Head of caudate nucleus (tissue), 42 donors: ENCODE data around the gene RAB40A.
A peak's percentile ranks its signal among the peaks of the same experiment; 100 is the strongest.

Experiments used
- DNase-seq, 42 donors: peaks; one replicate each; pipeline versions ENCODE4 v3.0.0 to v3.0.0-alpha.2; 2020 to 2021; ENCODE audit warnings: mixed read lengths in 7 of 42
- intact Hi-C: fragments of 100-400 bp; cut with DNase I; formaldehyde crosslinking; loops from one replicate; pipeline ENCODE4 v1.15.0; 2022

Gene RAB40A, protein sequence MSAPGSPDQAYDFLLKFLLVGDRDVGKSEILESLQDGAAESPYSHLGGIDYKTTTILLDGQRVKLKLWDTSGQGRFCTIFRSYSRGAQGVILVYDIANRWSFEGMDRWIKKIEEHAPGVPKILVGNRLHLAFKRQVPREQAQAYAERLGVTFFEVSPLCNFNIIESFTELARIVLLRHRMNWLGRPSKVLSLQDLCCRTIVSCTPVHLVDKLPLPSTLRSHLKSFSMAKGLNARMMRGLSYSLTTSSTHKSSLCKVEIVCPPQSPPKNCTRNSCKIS

GRCh38 chrX:103519389-103519788 lies at the start of gene RAB40A:
RAB40A (minus strand) TSS chrX:103519489; CDS start chrX:103500756, 18,733 bp downstream.
- no peak for DNase-seq
- intact Hi-C loops = no loop called here

GRCh38 chrX:103565752-103566151 lies 46.5 kb upstream of the RAB40A start:
- DNase-seq = no peak
- intact Hi-C loops = no loop called here

- intact Hi-C loops = no loop called here
- no peak for DNase-seq
Observed at GRCh38 chrX:103565197-103565596, 45.9 kb upstream of the RAB40A start.

DNA sequence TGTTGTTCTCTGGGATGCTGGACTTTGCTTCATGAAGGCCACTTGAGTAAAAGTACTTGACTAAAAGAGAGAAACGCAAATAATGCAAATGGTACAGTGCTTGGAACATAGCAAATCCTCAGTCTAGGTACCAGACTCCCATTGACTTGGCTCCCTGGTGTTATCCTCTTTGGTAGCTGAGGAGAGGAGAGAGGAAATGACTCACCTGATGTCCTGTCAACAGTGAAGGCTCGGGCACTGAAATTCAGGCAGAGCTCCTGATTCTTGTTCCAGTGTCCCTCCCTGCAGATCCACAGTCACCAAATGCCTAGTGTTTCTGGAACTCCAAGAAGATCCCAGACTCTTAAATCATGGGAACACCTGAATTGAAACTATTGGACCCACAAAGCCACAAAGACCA lies 43.5 kb upstream of the RAB40A start:
- intact Hi-C loops = no loop called here
- DNase-seq = no peak

- no peak for DNase-seq
- intact Hi-C loops = no loop called here
Observed at GRCh38 chrX:103560256-103560655, 41.0 kb upstream of the RAB40A start.

DNA sequence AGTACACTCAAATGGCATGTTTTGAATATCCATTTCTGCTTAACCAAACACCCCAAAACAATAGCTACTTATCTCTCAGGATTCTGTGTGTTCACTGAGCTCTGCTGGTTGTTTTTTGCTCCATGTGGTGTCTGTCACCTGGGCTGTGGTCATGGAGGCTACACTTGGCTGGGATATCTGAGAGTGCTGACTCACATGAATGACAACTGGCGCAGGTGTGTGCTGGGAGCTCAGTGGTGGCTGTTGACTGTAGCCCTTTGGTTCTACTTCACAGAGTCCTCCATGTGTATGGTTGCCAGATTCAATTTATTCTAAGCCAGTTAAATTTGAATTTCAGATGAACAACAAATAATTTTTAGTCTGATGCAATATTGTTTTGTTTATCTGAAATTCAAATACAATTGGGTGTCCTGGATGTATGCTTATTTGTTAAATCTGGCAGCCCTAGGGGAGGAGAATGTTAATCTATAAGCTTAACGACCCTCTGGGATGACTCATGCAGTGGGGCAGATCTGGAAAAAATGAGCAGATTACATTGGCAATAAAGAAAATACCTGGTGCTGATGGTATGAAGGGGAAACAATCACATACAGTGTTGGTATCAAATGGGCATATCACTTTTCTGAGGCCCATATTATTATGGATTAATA lies 37.8 kb upstream of the RAB40A start:
- no peak for DNase-seq

GRCh38 chrX:103554687-103555424 lies 35.6 kb upstream of the RAB40A start:
- intact Hi-C loops = no loop called here
- DNase-seq = peak; percentile 24 to 87 (median 71)

More for the DNA sequence above, 37.8 kb upstream of the RAB40A start:
- intact Hi-C loops = no loop called here

- intact Hi-C loops = no loop called here
- no peak for DNase-seq
Observed at GRCh38 chrX:103552236-103552635, 32.9 kb upstream of the RAB40A start.

GRCh38 chrX:103550415-103551051 lies 31.2 kb upstream of the RAB40A start:
- intact Hi-C loops = no loop called here
- no peak for DNase-seq

DNA sequence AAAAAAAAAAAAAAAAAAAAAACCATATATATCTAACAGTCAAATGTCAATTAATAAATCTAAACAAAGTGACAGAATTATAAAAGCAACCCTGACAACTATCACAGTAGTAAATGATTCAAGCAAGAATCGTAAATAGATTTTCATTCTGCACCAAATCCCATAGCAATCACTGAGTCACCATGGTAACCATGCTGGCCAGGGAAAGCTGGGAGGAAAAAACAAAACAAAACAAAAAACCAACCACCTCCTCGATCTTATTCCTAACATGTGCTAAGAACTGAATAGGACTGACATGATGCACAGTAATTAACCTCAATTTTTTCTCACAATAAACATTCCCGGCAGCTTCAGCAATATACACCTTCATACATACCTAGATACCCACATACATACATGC lies 30.6 kb upstream of the RAB40A start:
- intact Hi-C loops = no loop called here
- no peak for DNase-seq

- intact Hi-C loops = no loop called here
Observed at GRCh38 chrX:103540145-103540544, 20.9 kb upstream of the RAB40A start.

GRCh38 chrX:103539695-103540094 lies 20.4 kb upstream of the RAB40A start:
- DNase-seq = no peak
- intact Hi-C loops = loop anchor here (10.0 kb wide), 1 partner anchor 275 kb away; no protein-coding TSS in a partner anchor

More at GRCh38 chrX:103540145-103540544, 20.9 kb upstream of the RAB40A start:
- DNase-seq = no peak

DNA sequence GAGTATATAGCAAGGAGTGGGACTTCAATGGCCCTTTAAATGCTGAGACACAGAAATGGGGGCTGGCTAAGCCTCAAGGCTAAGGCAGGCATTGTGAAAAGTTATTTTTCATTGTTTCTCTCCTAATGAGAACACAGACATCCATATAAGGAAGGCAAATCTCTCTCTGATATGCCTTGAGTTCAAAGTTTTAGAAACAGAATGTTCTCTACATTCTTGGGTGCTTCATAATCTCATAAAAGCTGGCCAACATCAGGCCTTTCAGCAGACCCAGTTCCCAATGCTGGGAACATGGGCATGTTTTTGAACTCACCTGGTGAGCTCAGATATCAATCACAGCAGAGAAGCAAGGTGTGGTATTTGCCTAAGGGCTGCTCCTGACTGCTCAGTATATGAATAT lies 19.4 kb upstream of the RAB40A start:
- intact Hi-C loops = loop anchor here (10.0 kb wide), 1 partner anchor 276 kb away; no protein-coding TSS in a partner anchor
- no peak for DNase-seq

DNA sequence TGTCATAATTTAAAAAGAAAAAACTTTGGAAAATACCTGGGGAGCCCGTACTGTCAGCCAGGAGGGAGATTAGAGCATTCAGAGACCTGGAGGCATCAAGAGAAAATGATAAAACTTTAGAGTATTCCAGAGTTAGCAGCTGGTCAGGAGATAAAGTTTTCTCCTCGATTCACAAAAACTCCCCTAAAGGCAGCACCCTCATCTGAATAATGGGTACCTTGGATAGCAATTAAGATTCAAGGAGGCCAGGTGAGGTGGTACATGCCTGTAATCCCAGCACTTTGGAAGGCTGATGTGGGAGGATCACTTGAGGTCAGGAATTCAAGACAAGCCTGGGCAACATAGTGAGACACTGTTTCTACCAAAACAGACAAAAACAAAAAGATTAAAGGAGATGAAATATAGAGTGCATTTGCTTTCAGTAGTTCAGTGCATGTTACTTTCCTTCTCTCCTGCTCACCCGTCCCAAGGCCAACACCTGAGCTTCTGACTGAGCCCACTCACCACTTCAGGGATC lies 18.6 kb upstream of the RAB40A start:
- intact Hi-C loops = loop anchor here (10.0 kb wide), 1 partner anchor 277 kb away; no protein-coding TSS in a partner anchor
- DNase-seq = no peak

DNA sequence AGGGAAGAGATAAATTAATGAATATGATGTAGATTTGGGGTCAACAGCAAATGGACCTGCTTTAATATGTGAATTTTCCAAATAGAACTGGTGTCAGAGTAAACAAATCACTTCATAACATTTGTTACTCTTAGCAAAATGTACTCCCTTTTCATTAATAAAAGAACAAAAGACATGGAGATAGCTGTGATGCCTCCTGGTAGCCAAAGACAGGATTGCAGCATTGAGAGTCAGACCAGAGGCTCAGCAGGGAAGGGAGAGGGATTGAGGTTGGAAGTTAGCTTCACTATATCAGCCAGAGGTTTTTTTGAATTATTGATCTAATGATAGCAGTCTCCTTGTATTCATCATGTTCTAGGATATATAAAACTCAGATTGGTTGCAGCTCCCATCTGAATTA lies 17.4 kb upstream of the RAB40A start:
- intact Hi-C loops = loop anchor here (10.0 kb wide), 1 partner anchor 278 kb away; no protein-coding TSS in a partner anchor
- no peak for DNase-seq

GRCh38 chrX:103536071-103536470 lies 16.8 kb upstream of the RAB40A start:
- intact Hi-C loops = loop anchor here (10.0 kb wide), 1 partner anchor 279 kb away; no protein-coding TSS in a partner anchor

DNA sequence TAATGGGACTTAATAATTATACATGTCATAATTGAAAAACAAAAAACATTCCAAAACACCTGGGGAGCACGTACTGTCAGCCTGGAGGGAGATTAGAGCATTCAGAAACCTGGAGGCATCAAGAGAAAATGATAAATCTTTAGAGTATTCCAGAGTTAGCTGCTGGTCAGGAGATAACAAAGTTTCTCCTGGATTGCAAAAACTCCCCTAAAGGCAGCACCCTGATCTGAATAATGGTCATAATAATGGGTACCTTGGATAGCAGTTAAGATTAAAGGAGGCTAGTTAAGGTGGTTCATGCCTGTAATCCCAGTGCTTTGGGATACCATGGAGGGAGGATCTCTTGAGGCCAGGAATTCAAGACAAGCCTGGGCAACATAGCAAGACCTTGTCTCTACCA lies 15.9 kb upstream of the RAB40A start:
- DNase-seq = no peak
- intact Hi-C loops = loop anchor here (10.0 kb wide), 1 partner anchor 280 kb away; no protein-coding TSS in a partner anchor

More at GRCh38 chrX:103536071-103536470, 16.8 kb upstream of the RAB40A start:
- DNase-seq = no peak

DNA sequence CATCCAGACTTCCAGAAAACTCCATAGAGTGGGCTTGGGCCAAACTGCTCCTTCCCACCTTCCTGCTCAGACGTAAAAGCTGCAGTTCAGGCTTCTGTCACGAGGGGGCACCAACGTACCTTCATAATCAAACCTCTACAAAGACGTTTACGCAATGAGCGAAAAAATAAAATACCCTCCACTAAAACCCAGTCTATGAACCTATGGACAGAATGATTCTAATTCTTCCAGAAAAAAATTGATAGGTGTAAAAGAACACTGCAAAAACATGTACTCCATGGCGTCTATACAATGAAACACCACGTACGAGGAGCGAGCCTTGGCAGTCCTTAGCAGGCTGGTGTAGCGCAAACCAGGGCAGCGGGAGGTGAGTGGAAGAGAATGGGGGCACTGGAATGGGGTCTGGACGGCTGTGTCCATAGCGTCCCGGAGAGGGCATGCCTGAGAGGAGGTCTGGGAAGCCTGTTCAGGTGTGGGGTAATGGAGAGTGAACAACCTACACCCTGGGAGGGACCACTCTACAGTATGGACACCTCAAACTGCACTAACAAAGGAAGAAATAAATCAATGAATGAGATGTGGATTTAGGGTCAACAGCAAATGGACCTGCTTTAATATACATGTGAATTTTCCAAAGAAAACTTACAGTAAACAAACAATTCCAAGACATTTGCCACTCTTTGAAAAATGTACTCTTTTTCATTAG lies 14.4 kb upstream of the RAB40A start:
- peak; percentile 19 to 93 (median 82) for DNase-seq
- intact Hi-C loops = loop anchor here (5.0 to 10.0 kb wide), 2 partner anchors 154 to 281 kb away; partner anchors contain the start of gene MORF4L2
